ENCODE results near the gene TRIB2.

DNA sequence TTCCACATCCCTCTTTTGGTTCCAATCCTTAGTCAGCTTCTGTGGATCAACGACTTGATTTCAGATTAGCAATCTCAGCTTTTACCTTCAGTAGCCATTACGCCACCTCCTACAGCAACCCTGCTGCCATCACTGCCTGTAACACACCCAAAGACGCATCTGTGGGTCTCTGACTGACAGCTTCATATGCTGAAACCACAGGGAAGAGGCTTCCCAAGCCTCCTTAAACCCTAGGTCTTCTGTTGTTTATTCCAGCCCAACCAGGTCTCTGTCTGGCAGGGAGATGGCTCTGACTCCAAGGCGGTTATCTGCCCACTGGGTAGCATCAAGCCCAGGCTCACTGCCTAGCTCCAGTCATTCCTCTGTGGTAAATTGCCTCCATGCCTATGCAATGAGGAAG is 28.6 kb upstream of the TRIB2 start:
- TF ChIP-seq, protein P1, sequence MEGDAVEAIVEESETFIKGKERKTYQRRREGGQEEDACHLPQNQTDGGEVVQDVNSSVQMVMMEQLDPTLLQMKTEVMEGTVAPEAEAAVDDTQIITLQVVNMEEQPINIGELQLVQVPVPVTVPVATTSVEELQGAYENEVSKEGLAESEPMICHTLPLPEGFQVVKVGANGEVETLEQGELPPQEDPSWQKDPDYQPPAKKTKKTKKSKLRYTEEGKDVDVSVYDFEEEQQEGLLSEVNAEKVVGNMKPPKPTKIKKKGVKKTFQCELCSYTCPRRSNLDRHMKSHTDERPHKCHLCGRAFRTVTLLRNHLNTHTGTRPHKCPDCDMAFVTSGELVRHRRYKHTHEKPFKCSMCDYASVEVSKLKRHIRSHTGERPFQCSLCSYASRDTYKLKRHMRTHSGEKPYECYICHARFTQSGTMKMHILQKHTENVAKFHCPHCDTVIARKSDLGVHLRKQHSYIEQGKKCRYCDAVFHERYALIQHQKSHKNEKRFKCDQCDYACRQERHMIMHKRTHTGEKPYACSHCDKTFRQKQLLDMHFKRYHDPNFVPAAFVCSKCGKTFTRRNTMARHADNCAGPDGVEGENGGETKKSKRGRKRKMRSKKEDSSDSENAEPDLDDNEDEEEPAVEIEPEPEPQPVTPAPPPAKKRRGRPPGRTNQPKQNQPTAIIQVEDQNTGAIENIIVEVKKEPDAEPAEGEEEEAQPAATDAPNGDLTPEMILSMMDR (IDR thresholded peaks at IDR 0.05) = no peak
- no peak for TF ChIP-seq POLR2AphosphoS5 (IDR thresholded peaks at IDR 0.05)
- no peak for TF ChIP-seq EP300 (IDR thresholded peaks at IDR 0.05)
- TF ChIP-seq POLR2A (IDR thresholded peaks at IDR 0.05) = no peak
